HepG2 (cell line): Measurements from ENCODE around the gene PAK1IP1. TPM values are rescaled to one million over a fixed set of nuclear protein-coding genes. Genes with fewer than 3 reads are reported as not detected.

Experiments
- AFF4 ChIP-seq: sonication (generic); formaldehyde crosslinking; IDR thresholded peaks from 2 replicates; pipeline ENCODE4 v1.4.0; 2020; ENCODE audit warnings: missing genetic modification reagents
- CBFB ChIP-seq: sonication (generic); formaldehyde crosslinking; IDR thresholded peaks from 2 replicates; pipeline ENCODE4 v1.4.0; 2020; ENCODE audit warnings: missing genetic modification reagents
- CSRNP2 ChIP-seq: sonication (generic); formaldehyde crosslinking; conservative IDR thresholded peaks from 2 replicates; pipeline ENCODE4 v1.8.0; 2022; ENCODE audit warnings: low read depth, missing genetic modification reagents
- GLMP ChIP-seq: sonication (generic); formaldehyde crosslinking; IDR thresholded peaks from 2 replicates; pipeline ENCODE4 v1.9.0; 2021; ENCODE audit warnings: missing genetic modification reagents, mild to moderate bottlenecking, borderline replicate concordance
- MTF1 ChIP-seq: sonication (generic); formaldehyde crosslinking; IDR thresholded peaks from 2 replicates; pipeline ENCODE4 v1.5.0; 2020; ENCODE audit warnings: missing genetic modification reagents
- NR2F2 ChIP-seq: IDR thresholded peaks from 2 replicates; pipeline ENCODE4 v1.6.1; 2012; ENCODE audit warnings: low read depth, inconsistent platforms, borderline replicate concordance
- NRL ChIP-seq: sonication (generic); formaldehyde crosslinking; IDR thresholded peaks from 2 replicates; pipeline ENCODE4 v1.5.0; 2020; ENCODE audit warnings: missing genetic modification reagents, mild to moderate bottlenecking, moderate library complexity, borderline replicate concordance
- POLR2G ChIP-seq: fragments of 200-400 bp; formaldehyde crosslinking; IDR thresholded peaks from 2 replicates; pipeline ENCODE4 v1.6.1; 2018; ENCODE audit warnings: mild to moderate bottlenecking, low read depth, low read length, moderate library complexity
- REPIN1 ChIP-seq: sonication (generic); formaldehyde crosslinking; IDR thresholded peaks from 2 replicates; pipeline ENCODE4 v1.8.0; 2022; ENCODE audit warnings: missing genetic modification reagents, low read depth, mild to moderate bottlenecking, borderline replicate concordance
- ZBTB21 ChIP-seq: sonication (generic); formaldehyde crosslinking; IDR thresholded peaks from 2 replicates; pipeline ENCODE4 v1.4.0; 2020; ENCODE audit warnings: missing genetic modification reagents
- ZNF512B ChIP-seq: sonication (generic); formaldehyde crosslinking; IDR thresholded peaks from 2 replicates; pipeline ENCODE4 v1.5.1; 2020; ENCODE audit warnings: missing genetic modification reagents, mild to moderate bottlenecking, borderline replicate concordance
- ZNF557 ChIP-seq: sonication (generic); formaldehyde crosslinking; IDR thresholded peaks from 2 replicates; pipeline ENCODE4 v1.4.0; 2020; ENCODE audit warnings: missing genetic modification reagents
- ZNF781 ChIP-seq: sonication (generic); formaldehyde crosslinking; IDR thresholded peaks from 2 replicates; pipeline ENCODE4 v1.5.1; 2020; ENCODE audit warnings: borderline replicate concordance, mild to moderate bottlenecking, missing genetic modification reagents; ENCODE audit errors: not compliant biosample characterization
- polyA plus RNA-seq, 8 experiments: library from polyadenylated mRNA; depleted of rRNA in 3 of 8; stranded (reverse) in 7 of 8; unstranded in 1 of 8; fragments of >200 nt; fragmentation: Illumina TruSeq in 4 of 8; extraction: Trizol in 4 of 8; gene quantifications; 2 replicates each; pipeline versions ENCODE4 v1.2.1 to v1.2.3, GENCODE V29; 2011 to 2016; ENCODE audit warnings: low read depth in 4 of 8, missing spikeins in 1 of 8, mixed read lengths in 1 of 8; ENCODE audit not compliant: insufficient read depth in 1 of 8
- total RNA-seq, 5 experiments: library from RNA; depleted of rRNA; stranded (reverse); fragments of >200 nt; fragmentation: Illumina TruSeq; extraction: Trizol; gene quantifications; 2 replicates each; pipeline ENCODE4 v1.2.3, GENCODE V29; 2016; ENCODE audit warnings: low read depth in 1 of 5
- TF ChIP-seq, protein P1 (sequence below): sonication (generic); formaldehyde crosslinking; IDR thresholded peaks from 2 replicates; pipeline ENCODE4 v1.8.0; 2022; ENCODE audit warnings: low read depth, missing genetic modification reagents

Gene PAK1IP1
- total and polyA plus RNA-seq, 2 of the 13 experiments (the other 11 are each of a cell fraction or from before 2014, with no cell fraction given): 23.4 to 66.2 TPM

- TF ChIP-seq AFF4 (CRISPR knock-in tag) (peak; percentile 97), NRL (CRISPR knock-in tag) (no peak), CBFB (CRISPR knock-in tag) (0 out of 2 replicates have a peak, but pooled peaks have one; percentile 9), POLR2G (peak; percentile 82), CSRNP2 (CRISPR knock-in tag) (no peak), REPIN1 (CRISPR knock-in tag) (peak; percentile 16; the same call in 1 of the 2 replicates), GLMP (CRISPR knock-in tag) (no peak), MTF1 (CRISPR knock-in tag) (0 out of 2 replicates have a peak, but pooled peaks have one; percentile 21), NR2F2 (peak; percentile 33), ZNF781 (peak; percentile 11), ZBTB21 (CRISPR knock-in tag) (no peak), ZNF512B (CRISPR knock-in tag) (no peak), ZNF557 (CRISPR knock-in tag) (0 out of 2 replicates have a peak, but pooled peaks have one; percentile 11)
- TF ChIP-seq, protein P1, sequence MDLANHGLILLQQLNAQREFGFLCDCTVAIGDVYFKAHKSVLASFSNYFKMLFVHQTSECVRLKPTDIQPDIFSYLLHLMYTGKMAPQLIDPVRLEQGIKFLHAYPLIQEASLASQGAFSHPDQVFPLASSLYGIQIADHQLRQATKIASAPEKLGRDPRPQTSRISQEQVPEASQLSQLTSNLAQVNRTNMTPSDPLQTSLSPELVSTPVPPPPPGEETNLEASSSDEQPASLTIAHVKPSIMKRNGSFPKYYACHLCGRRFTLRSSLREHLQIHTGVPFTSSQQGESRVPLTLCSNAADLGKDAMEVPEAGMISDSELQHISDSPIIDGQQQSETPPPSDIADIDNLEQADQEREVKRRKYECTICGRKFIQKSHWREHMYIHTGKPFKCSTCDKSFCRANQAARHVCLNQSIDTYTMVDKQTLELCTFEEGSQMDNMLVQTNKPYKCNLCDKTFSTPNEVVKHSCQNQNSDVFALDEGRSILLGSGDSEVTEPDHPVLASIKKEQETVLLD (CRISPR knock-in tag): no peak
Observed at GRCh38 chr6:10721850-10722569, 27.2 kb downstream of the PAK1IP1 start (continued).
